GM19468 (cell line): ENCODE data around the gene PYGL.
"Not testable (repeated sequence)": the region's sequence is repeated elsewhere in the genome, so short reads cannot be mapped to it uniquely, and the experiment has no call there.

Experiments used
- ATAC-seq: cut with Tn5 transposase; IDR thresholded peaks from one replicate; pipeline ENCODE4 v1.9.1; 2021; ENCODE audit warnings: mild to moderate bottlenecking, moderate library complexity, moderate number of reproducible peaks; ENCODE audit not compliant: unreplicated experiment; ENCODE audit errors: extremely low read depth

The PYGL gene

GRCh38 chr14:50955373-50956043 lies 11.2 kb upstream of the PYGL start:
- no peak for ATAC-seq

GRCh38 chr14:50954811-50955372 lies 10.6 kb upstream of the PYGL start:
- no peak for ATAC-seq

- no peak for ATAC-seq
These were observed 9.2 kb upstream of the PYGL start for GRCh38 chr14:50953502-50953901.

- no peak for ATAC-seq
These were observed 6.7 kb upstream of the PYGL start for GRCh38 chr14:50951032-50951431.

- no peak for ATAC-seq
These were observed 3.9 kb upstream of the PYGL start for GRCh38 chr14:50948205-50948604.

- ATAC-seq, result no peak
These were observed 3.2 kb upstream of the PYGL start for GRCh38 chr14:50947446-50947845.

- no peak for ATAC-seq
These were observed 2.1 kb upstream of the PYGL start for GRCh38 chr14:50946234-50946935.

- no peak for ATAC-seq
These were observed 547 bp upstream of the PYGL start for GRCh38 chr14:50944647-50945413.

- no peak for ATAC-seq
These were observed 881 bp downstream of the PYGL start for GRCh38 chr14:50943261-50943942.

GRCh38 chr14:50941638-50942037 lies 2.6 kb downstream of the PYGL start:
- not testable (repeated sequence) for ATAC-seq

GRCh38 chr14:50941151-50941550 lies 3.1 kb downstream of the PYGL start:
- ATAC-seq, result no peak

GRCh38 chr14:50937800-50938199 lies 6.5 kb downstream of the PYGL start:
- no peak for ATAC-seq

- ATAC-seq, result no peak
These were observed 7.0 kb downstream of the PYGL start for GRCh38 chr14:50937325-50937724.

GRCh38 chr14:50936882-50937281 lies 7.4 kb downstream of the PYGL start:
- ATAC-seq, result no peak

GRCh38 chr14:50936016-50936340 lies 8.3 kb downstream of the PYGL start:
- no peak for ATAC-seq

- no peak for ATAC-seq
These were observed 8.9 kb downstream of the PYGL start for GRCh38 chr14:50935126-50936015.

- no peak for ATAC-seq
These were observed 11.4 kb downstream of the PYGL start for GRCh38 chr14:50932592-50933495.

- no peak for ATAC-seq
These were observed 12.1 kb downstream of the PYGL start for GRCh38 chr14:50932156-50932555.
